Measurements from ENCODE around the gene EDA.

- no peak for TF ChIP-seq YY1 (IDR thresholded peaks at IDR 0.05; ENCODE audit: low read depth)
- no peak for TF ChIP-seq CREB1 (IDR thresholded peaks at IDR 0.05; ENCODE audit: low read depth)
- TF ChIP-seq NFIC (IDR thresholded peaks at IDR 0.05): no peak
- TF ChIP-seq USF1 (IDR thresholded peaks at IDR 0.05): no peak
These were observed 410.4 kb downstream of the EDA start for GRCh38 chrX:70026112-70026850.
